Non-pigmented ciliary epithelial cell (primary cell): ENCODE data around the gene FEM1B.

Experiments
- DNase-seq: peaks from one replicate; pipeline ENCODE4 v3.0.0-alpha.2; 2010; ENCODE audit warnings: low read depth

The FEM1B gene

GRCh38 chr15:68259883-68260282 is 17.7 kb upstream of the FEM1B start:
- DNase-seq: no peak

GRCh38 chr15:68261241-68261640 is 16.3 kb upstream of the FEM1B start:
- no peak for DNase-seq

- no peak for DNase-seq
Measured at GRCh38 chr15:68261980-68262379, 15.6 kb upstream of the FEM1B start.

- DNase-seq: no peak
Measured at GRCh38 chr15:68262514-68263356, 14.8 kb upstream of the FEM1B start.

GRCh38 chr15:68264282-68264681 is 13.3 kb upstream of the FEM1B start:
- DNase-seq: no peak

GRCh38 chr15:68265081-68265480 is 12.5 kb upstream of the FEM1B start:
- no peak for DNase-seq

GRCh38 chr15:68265674-68266073 is 11.9 kb upstream of the FEM1B start:
- no peak for DNase-seq

GRCh38 chr15:68268405-68268804 is 9.1 kb upstream of the FEM1B start:
- no peak for DNase-seq

- DNase-seq: no peak
Measured at GRCh38 chr15:68271854-68272471, 5.6 kb upstream of the FEM1B start.

GRCh38 chr15:68272721-68273271 is 4.7 kb upstream of the FEM1B start:
- no peak for DNase-seq

- no peak for DNase-seq
Measured at GRCh38 chr15:68274201-68274848, 3.2 kb upstream of the FEM1B start.

- no peak for DNase-seq
Measured at GRCh38 chr15:68275165-68275746, 2.3 kb upstream of the FEM1B start.

GRCh38 chr15:68276668-68277067 is 877 bp upstream of the FEM1B start:
- DNase-seq: no peak

GRCh38 chr15:68277131-68277602 is 378 bp upstream of the FEM1B start:
- DNase-seq: no peak

- no peak for DNase-seq
Measured at GRCh38 chr15:68278345-68278594, 725 bp downstream of the FEM1B start.

GRCh38 chr15:68278595-68279405 is 1.3 kb downstream of the FEM1B start:
- no peak for DNase-seq

GRCh38 chr15:68279779-68280753 is 2.5 kb downstream of the FEM1B start:
- DNase-seq: no peak

- DNase-seq: no peak
Measured at GRCh38 chr15:68281008-68281407, 3.5 kb downstream of the FEM1B start.

GRCh38 chr15:68283401-68283800 is 5.9 kb downstream of the FEM1B start:
- DNase-seq: no peak

GRCh38 chr15:68284616-68285258 is 7.2 kb downstream of the FEM1B start:
- DNase-seq: no peak
